ENCODE results near the gene NDUFB5. TPM values are rescaled to one million over a fixed set of nuclear protein-coding genes. Genes with fewer than 3 reads are reported as not detected.

Gene NDUFB5
- 143 TPM for polyA plus RNA-seq (2013)

DNA sequence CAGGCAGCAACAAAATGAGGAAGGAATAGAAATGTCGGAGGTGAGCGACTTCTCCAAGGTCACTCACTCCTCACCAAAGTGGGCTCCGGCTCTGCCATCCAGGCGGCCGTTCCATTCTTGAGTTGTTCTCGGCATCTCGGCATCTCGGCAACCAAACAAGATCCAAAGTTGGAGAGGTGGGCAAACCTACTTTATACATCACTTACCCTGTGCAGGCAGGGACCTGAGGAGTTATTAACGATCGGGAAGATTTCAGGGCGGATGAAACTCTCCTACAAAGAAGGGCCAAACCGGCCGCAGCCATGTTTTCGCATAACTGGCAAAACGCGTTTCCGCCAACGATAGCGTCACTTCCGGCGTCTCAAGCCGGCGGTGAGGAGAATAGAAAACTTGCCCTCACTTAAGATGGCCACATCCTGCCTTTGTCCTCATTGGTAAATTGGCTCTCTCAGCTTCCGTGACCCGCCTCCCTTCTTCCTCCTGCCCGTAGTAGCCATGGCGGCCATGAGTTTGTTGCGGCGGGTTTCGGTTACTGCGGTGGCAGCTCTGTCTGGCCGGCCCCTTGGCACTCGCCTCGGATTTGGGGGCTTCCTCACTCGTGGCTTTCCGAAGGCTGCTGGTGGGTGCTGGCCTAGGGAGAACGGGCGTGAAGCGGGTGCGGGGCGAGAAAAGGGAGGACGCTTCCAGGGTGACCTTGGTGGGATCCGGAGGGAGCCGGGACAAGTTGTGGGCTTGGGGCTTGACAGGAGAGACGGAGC, at the start of gene NDUFB5, which contains the start of gene MRPL47:
Gene NDUFB5, plus strand, starts transcription at position 474 of the 758 bp plus-strand sequence. Its CDS starts 22 bp downstream, at position 496.
Gene MRPL47, minus strand, starts transcription at position 318 of the 758 bp plus-strand sequence. Its CDS starts 14 bp downstream, at position 304.
- CTCF ChIA-PET = interaction anchor here (0.9 to 1.0 kb wide), 2 partner anchors 10 to 14 kb away, joined by 3 to 4 read pairs; no protein-coding TSS in a partner anchor
- Histone ChIP-seq H3K27me3 (replicated peaks in 2 of 5; ENCODE audit: control insufficient read depth in 4 of 5, insufficient read depth in 5 of 5, low read length in 4 of 5) (no peaks in the 10 kb centered on the region), H3K4me3 (ENCODE audit: control insufficient read depth in 1 of 7, extremely low read depth in 1 of 7, insufficient read depth in 4 of 7, low read depth in 2 of 7, low read length in 6 of 7) (peak within 1 kb of the TSS; percentile 84 to 100 (median 98)), H3K4me1 (ENCODE audit: control extremely low read depth in 1 of 4, control insufficient read depth in 4 of 4, insufficient read depth in 4 of 4, low read length in 3 of 4) (peaks cover 0 to 32% (median 25%) of the 10 kb centered on the region in 4 experiments), H3K9me3 (ENCODE audit: control extremely low read depth in 1 of 5, control insufficient read depth in 4 of 5, insufficient read depth in 2 of 5, low read depth in 1 of 5, low read length in 4 of 5) (no peaks in the 10 kb centered on the region), H3K36me3 (ENCODE audit: control insufficient read depth in 4 of 4, insufficient read depth in 4 of 4, low read length in 3 of 4) (peaks cover under 1 to 25% (median 16%) of the 10 kb centered on the region in 4 experiments), H3K27ac (ENCODE audit: insufficient read depth in 1 of 2, low read depth in 1 of 2, low read length in 2 of 2, poor library complexity in 1 of 2, severe bottlenecking in 2 of 2) (peak within 1 kb of the TSS; percentile 97 to 99)
- WGBS (ENCODE audit: insufficient coverage) = under 1% methylated on average over 27 of the region's 45 CpGs
- peak; percentile 98 to 99 (median 99) for DNase-seq
- POLR2A ChIA-PET = interaction anchor here (1.3 to 1.5 kb wide), 2 partner anchors 48 to 153 kb away, joined by 3 to 4 read pairs; partner anchors contain the start of genes GNB4 and USP13

DNA sequence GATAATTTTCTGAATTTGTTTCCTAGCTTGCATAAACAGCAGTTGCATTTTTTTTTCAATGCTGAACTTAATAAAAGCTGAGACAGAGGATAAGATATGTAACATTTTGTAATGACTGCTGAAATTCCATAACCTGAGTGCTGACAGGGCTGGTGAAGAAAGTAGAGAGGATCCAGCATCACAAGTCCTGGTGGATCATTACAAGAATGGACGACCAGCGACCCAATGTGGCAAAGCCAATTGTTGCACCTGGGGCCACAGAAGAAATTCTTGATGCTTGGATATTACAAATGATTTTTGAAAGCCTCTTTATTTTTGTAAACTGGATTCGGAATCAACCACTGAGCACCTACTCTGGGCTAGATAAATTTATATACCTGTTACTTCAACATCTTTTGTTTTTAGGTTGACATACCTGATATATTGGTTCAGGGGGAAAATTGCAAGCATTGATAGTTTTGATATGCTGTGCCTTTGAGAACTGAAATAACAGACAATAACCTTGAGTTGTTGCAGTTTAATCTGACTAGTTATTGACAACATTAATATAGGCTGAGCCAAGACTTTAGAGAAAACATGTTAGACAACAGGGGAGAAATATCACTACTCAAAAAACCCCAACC, 45.7 kb upstream of the NDUFB5 start:
- POLR2A ChIA-PET = interaction anchor here (0.9 kb wide), 1 partner anchor 10 kb away, joined by 3 read pairs; no protein-coding TSS in a partner anchor
- 0% methylated on average over 1 of the region's 3 CpGs for WGBS (ENCODE audit: insufficient coverage)
- CTCF ChIA-PET = interaction anchor here (0.8 to 2.8 kb wide), 14 partner anchors 12 to 148 kb away, joined by 3 to 21 read pairs (median 6); no protein-coding TSS in a partner anchor

DNA sequence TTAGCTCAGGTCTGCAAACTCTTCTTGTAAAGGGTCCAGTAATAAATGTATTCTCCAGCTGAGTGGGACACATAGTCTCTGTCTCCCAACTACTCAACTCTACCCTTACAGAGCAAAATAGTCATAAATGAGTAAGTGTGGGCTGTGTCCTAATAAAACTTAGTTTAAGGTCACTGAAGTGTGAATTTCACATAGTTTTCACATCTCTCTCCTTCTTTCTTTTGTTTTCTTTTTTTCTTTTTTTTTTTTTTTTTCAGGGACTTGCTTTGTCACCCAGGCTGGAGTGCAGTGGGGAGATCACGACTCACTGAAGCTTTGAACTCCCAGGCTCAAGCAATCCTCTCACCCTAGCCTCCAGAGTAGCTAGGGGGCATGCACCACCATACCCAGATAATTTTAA, 43.8 kb upstream of the NDUFB5 start:
- POLR2A ChIA-PET = interaction anchor here (0.6 kb wide), 1 partner anchor 136 kb away, joined by 3 read pairs; no protein-coding TSS in a partner anchor
- H3K9me3 ChIP-seq (ENCODE audit: control extremely low read depth in 1 of 5, control insufficient read depth in 4 of 5, insufficient read depth in 2 of 5, low read depth in 1 of 5, low read length in 4 of 5) = no peaks in the 10 kb centered on the region
- no CpG with 5 or more reads among the region's 1 CpG for WGBS (ENCODE audit: insufficient coverage)

More for the DNA sequence above, 45.7 kb upstream of the NDUFB5 start:
- no peaks in the 10 kb centered on the region for H3K9me3 ChIP-seq (ENCODE audit: control extremely low read depth in 1 of 5, control insufficient read depth in 4 of 5, insufficient read depth in 2 of 5, low read depth in 1 of 5, low read length in 4 of 5)
- no peaks in the 10 kb centered on the region for H3K36me3 ChIP-seq (ENCODE audit: control insufficient read depth in 4 of 4, insufficient read depth in 4 of 4, low read length in 3 of 4)
- no peak overlapping the region for H3K27ac ChIP-seq (ENCODE audit: insufficient read depth in 1 of 2, low read depth in 1 of 2, low read length in 2 of 2, poor library complexity in 1 of 2, severe bottlenecking in 2 of 2)
- H3K4me3 ChIP-seq (ENCODE audit: control insufficient read depth in 1 of 7, extremely low read depth in 1 of 7, insufficient read depth in 4 of 7, low read depth in 2 of 7, low read length in 6 of 7) = no peak overlapping the region
- no peaks in the 10 kb centered on the region for H3K27me3 ChIP-seq (replicated peaks in 2 of 5; ENCODE audit: control insufficient read depth in 4 of 5, insufficient read depth in 5 of 5, low read length in 4 of 5)
- peaks cover 0 to 13% (median 4%) of the 10 kb centered on the region in 4 experiments for H3K4me1 ChIP-seq (ENCODE audit: control extremely low read depth in 1 of 4, control insufficient read depth in 4 of 4, insufficient read depth in 4 of 4, low read length in 3 of 4)
- peak; percentile 75 to 86 (median 80) for DNase-seq

DNA sequence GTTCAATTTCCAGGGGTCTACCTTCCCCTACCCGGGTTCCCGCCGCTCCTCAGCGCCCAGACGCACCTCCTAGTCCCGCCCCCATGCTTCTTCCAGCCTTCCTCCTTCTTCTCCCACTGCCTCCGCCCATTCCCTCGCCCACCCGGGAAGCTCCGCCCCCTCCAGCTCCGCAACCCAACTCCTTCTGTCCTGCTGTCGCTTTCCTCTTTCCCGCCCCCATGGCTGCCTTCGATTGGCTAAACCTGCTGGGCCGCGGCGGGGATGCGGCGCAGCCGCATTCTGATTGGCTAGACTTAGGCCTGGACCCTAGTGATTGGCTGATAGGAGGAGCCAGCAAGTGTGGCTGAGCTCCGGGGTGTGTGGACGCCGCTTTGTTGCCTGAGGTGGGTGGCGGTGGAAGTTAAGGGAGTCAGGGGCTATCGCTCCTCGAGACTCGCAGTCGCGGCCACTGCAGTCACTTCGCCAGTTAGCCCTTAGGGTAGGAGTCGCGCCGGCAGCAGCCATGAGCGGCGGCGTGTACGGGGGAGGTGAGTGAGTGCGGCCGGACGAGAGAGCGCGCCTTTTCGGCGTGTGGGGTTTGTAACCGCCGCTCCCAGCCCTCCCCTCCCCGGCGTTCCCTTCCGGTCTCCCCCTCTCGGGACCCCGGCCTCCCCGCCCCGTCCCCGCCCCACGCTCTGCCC, 41.9 kb upstream of the NDUFB5 start, which contains the start of gene ACTL6A:
Gene ACTL6A, plus strand, starts transcription at position 336 of the 680 bp plus-strand sequence. Its CDS starts 167 bp downstream, at position 503.
- peak; percentile 99 for DNase-seq
- 0% methylated on average over 39 of the region's 55 CpGs for whole genome bisulfite sequencing (ENCODE audit: insufficient coverage)
- POLR2A ChIA-PET = interaction anchor here (0.6 to 1.1 kb wide), 3 partner anchors 104 to 1389 kb away, joined by 3 read pairs; no protein-coding TSS in a partner anchor
- H3K36me3 ChIP-seq (ENCODE audit: control insufficient read depth in 4 of 4, insufficient read depth in 4 of 4, low read length in 3 of 4) = no peaks in the 10 kb centered on the region
- CTCF ChIA-PET = interaction anchor here (0.5 to 4.0 kb wide), 9 partner anchors 9 to 175 kb away, joined by 3 to 37 read pairs (median 4); partner anchors contain the start of gene GNB4
- peak within 1 kb of the TSS; percentile 46 to 79 for H3K27ac ChIP-seq (ENCODE audit: insufficient read depth in 1 of 2, low read depth in 1 of 2, low read length in 2 of 2, poor library complexity in 1 of 2, severe bottlenecking in 2 of 2)
- H3K4me1 ChIP-seq (ENCODE audit: control extremely low read depth in 1 of 4, control insufficient read depth in 4 of 4, insufficient read depth in 4 of 4, low read length in 3 of 4) = peaks cover 0 to 29% (median 12%) of the 10 kb centered on the region in 4 experiments
- H3K27me3 ChIP-seq (replicated peaks in 2 of 5; ENCODE audit: control insufficient read depth in 4 of 5, insufficient read depth in 5 of 5, low read length in 4 of 5) = no peaks in the 10 kb centered on the region
- no peaks in the 10 kb centered on the region for H3K9me3 ChIP-seq (ENCODE audit: control extremely low read depth in 1 of 5, control insufficient read depth in 4 of 5, insufficient read depth in 2 of 5, low read depth in 1 of 5, low read length in 4 of 5)
- H3K4me3 ChIP-seq (ENCODE audit: control insufficient read depth in 1 of 7, extremely low read depth in 1 of 7, insufficient read depth in 4 of 7, low read depth in 2 of 7, low read length in 6 of 7) = peak within 1 kb of the TSS; percentile 65 to 99 (median 91)

More for the DNA sequence above, 43.8 kb upstream of the NDUFB5 start:
- H3K27me3 ChIP-seq (replicated peaks in 2 of 5; ENCODE audit: control insufficient read depth in 4 of 5, insufficient read depth in 5 of 5, low read length in 4 of 5) = no peaks in the 10 kb centered on the region
- H3K27ac ChIP-seq (ENCODE audit: insufficient read depth in 1 of 2, low read depth in 1 of 2, low read length in 2 of 2, poor library complexity in 1 of 2, severe bottlenecking in 2 of 2) = no peak overlapping the region
- no peak overlapping the region for H3K4me3 ChIP-seq (ENCODE audit: control insufficient read depth in 1 of 7, extremely low read depth in 1 of 7, insufficient read depth in 4 of 7, low read depth in 2 of 7, low read length in 6 of 7)
- H3K4me1 ChIP-seq (ENCODE audit: control extremely low read depth in 1 of 4, control insufficient read depth in 4 of 4, insufficient read depth in 4 of 4, low read length in 3 of 4) = peaks cover 0 to 29% (median 12%) of the 10 kb centered on the region in 4 experiments
- CTCF ChIA-PET = interaction anchor here (1.0 to 4.0 kb wide), 9 partner anchors 9 to 171 kb away, joined by 3 to 37 read pairs (median 4); no protein-coding TSS in a partner anchor
- DNase-seq = no peak
- no peaks in the 10 kb centered on the region for H3K36me3 ChIP-seq (ENCODE audit: control insufficient read depth in 4 of 4, insufficient read depth in 4 of 4, low read length in 3 of 4)

DNA sequence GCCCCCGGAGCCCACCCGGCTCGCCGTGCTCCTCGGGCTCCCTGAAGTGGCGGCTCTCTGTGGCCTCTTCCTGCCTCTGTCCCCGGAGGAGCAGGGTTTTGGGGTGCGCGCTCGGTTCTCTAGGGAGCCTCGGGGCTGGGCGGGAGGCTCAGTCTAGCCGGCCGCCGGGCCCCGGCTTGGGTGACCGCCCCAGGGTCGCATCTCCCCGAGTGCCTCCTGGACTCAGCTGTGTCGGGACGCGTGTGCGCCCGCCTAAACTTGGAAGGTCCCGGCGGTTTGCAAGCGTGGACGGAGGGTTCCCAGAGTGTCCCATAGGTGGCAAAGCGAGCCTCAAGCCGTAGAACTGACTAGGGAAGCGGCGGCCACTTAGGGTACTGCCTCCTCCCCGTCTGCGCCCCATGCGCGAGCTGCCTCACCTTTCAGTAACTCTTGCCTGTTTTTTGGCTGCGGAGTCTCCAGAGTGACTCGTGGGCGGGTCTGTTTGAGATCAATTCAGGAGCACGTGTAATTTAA, 41.3 kb upstream of the NDUFB5 start:
- CTCF ChIA-PET = interaction anchor here (0.5 to 4.0 kb wide), 4 partner anchors 8 to 176 kb away, joined by 3 to 37 read pairs (median 3); no protein-coding TSS in a partner anchor
- Histone ChIP-seq H3K4me3 (ENCODE audit: control insufficient read depth in 1 of 7, extremely low read depth in 1 of 7, insufficient read depth in 4 of 7, low read depth in 2 of 7, low read length in 6 of 7) (peak overlapping the region; percentile 65 to 99 (median 91)), H3K9me3 (ENCODE audit: control extremely low read depth in 1 of 5, control insufficient read depth in 4 of 5, insufficient read depth in 2 of 5, low read depth in 1 of 5, low read length in 4 of 5) (no peaks in the 10 kb centered on the region), H3K27ac (ENCODE audit: insufficient read depth in 1 of 2, low read depth in 1 of 2, low read length in 2 of 2, poor library complexity in 1 of 2, severe bottlenecking in 2 of 2) (peak overlapping the region in 1 of 2 experiments; percentile 79), H3K4me1 (ENCODE audit: control extremely low read depth in 1 of 4, control insufficient read depth in 4 of 4, insufficient read depth in 4 of 4, low read length in 3 of 4) (peaks cover 0 to 29% (median 12%) of the 10 kb centered on the region in 4 experiments), H3K27me3 (replicated peaks in 2 of 5; ENCODE audit: control insufficient read depth in 4 of 5, insufficient read depth in 5 of 5, low read length in 4 of 5) (no peaks in the 10 kb centered on the region), H3K36me3 (ENCODE audit: control insufficient read depth in 4 of 4, insufficient read depth in 4 of 4, low read length in 3 of 4) (no peaks in the 10 kb centered on the region)
- POLR2A ChIA-PET = no interaction called here
- DNase-seq = peak; percentile 90 to 94 (median 93)
- WGBS (ENCODE audit: insufficient coverage) = 0% methylated on average over 28 of the region's 40 CpGs

DNA sequence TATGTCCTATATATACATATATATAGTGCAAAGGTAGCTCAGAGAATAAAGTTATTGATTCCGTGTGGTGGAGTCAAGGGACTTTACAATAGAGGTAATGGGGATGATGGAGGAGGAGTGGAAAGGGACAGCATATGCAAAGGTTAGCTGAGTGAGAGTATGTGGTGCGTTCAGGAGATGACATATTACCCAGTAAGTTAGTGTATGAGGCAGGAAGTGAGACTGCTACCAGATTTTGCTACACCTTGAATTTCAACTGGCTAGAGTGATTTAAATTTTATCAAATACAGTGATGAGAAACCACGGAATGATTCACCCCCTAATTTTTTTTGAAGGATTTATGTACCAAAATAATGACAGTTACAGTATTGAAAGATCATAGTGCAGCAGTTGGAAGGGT, 39.1 kb upstream of the NDUFB5 start:
- ChIA-PET POLR2A (no interaction called here), CTCF (interaction anchor here (1.3 to 1.4 kb wide), 2 partner anchors 12 to 18 kb away, joined by 3 to 4 read pairs; no protein-coding TSS in a partner anchor)
- peaks cover 0 to 29% (median 12%) of the 10 kb centered on the region in 4 experiments for H3K4me1 ChIP-seq (ENCODE audit: control extremely low read depth in 1 of 4, control insufficient read depth in 4 of 4, insufficient read depth in 4 of 4, low read length in 3 of 4)
- no peaks in the 10 kb centered on the region for H3K27me3 ChIP-seq (replicated peaks in 2 of 5; ENCODE audit: control insufficient read depth in 4 of 5, insufficient read depth in 5 of 5, low read length in 4 of 5)
- peak in 1 of 3 donors; percentile 3 for DNase-seq
- peaks cover 0 to 10% (median 4%) of the 10 kb centered on the region in 4 experiments for H3K36me3 ChIP-seq (ENCODE audit: control insufficient read depth in 4 of 4, insufficient read depth in 4 of 4, low read length in 3 of 4)
- no peak overlapping the region for H3K4me3 ChIP-seq (ENCODE audit: control insufficient read depth in 1 of 7, extremely low read depth in 1 of 7, insufficient read depth in 4 of 7, low read depth in 2 of 7, low read length in 6 of 7)
- H3K9me3 ChIP-seq (ENCODE audit: control extremely low read depth in 1 of 5, control insufficient read depth in 4 of 5, insufficient read depth in 2 of 5, low read depth in 1 of 5, low read length in 4 of 5) = no peaks in the 10 kb centered on the region
- H3K27ac ChIP-seq (ENCODE audit: insufficient read depth in 1 of 2, low read depth in 1 of 2, low read length in 2 of 2, poor library complexity in 1 of 2, severe bottlenecking in 2 of 2) = no peak overlapping the region
- WGBS (ENCODE audit: insufficient coverage) = 93% methylated on average over 2 of the region's 3 CpGs

Measured in common myeloid progenitor, CD34-positive (primary cell).